ENCODE measurements around the gene RAD21L1.
"Not testable (repeated sequence)": the region's sequence is repeated elsewhere in the genome, so short reads cannot be mapped to it uniquely, and the experiment has no call there.

The RAD21L1 gene

GRCh38 chr20:1232286-1233111, 6.7 kb downstream of the RAD21L1 start:
- no peak for DNase-seq

- DNase-seq: no peak
Measured at GRCh38 chr20:1240549-1240948, 14.7 kb downstream of the RAD21L1 start.

GRCh38 chr20:1241456-1241855, 15.6 kb downstream of the RAD21L1 start:
- DNase-seq: no peak

GRCh38 chr20:1242099-1242498, 16.3 kb downstream of the RAD21L1 start:
- no peak for DNase-seq

- DNase-seq: no peak
Measured at GRCh38 chr20:1242530-1242929, 16.7 kb downstream of the RAD21L1 start.

GRCh38 chr20:1245578-1245977, 19.7 kb downstream of the RAD21L1 start:
- no peak for DNase-seq

GRCh38 chr20:1247689-1248088, 21.8 kb downstream of the RAD21L1 start:
- no peak for DNase-seq

GRCh38 chr20:1250282-1250681, 24.4 kb downstream of the RAD21L1 start:
- not testable (repeated sequence) for DNase-seq

- DNase-seq: no peak
Measured at GRCh38 chr20:1252416-1252815, 26.6 kb downstream of the RAD21L1 start.

- DNase-seq: no peak
Measured at GRCh38 chr20:1254254-1254653, 28.4 kb downstream of the RAD21L1 start.

- no peak for DNase-seq
Measured at GRCh38 chr20:1255675-1256074, 29.8 kb downstream of the RAD21L1 start.

GRCh38 chr20:1263853-1264252, 38.0 kb downstream of the RAD21L1 start:
- no peak for DNase-seq

- DNase-seq: no peak
Measured at GRCh38 chr20:1264727-1265126, 38.9 kb downstream of the RAD21L1 start.

GRCh38 chr20:1265226-1265915, 39.5 kb downstream of the RAD21L1 start:
- no peak for DNase-seq

- no peak for DNase-seq
Measured at GRCh38 chr20:1265916-1266166, 40.0 kb downstream of the RAD21L1 start.

- DNase-seq: no peak
Measured at GRCh38 chr20:1266167-1266973, 40.5 kb downstream of the RAD21L1 start, which contains the start of gene SNPH. Gene SNPH, plus strand, starts transcription at chr20:1266294. Its CDS starts 29,946 bp downstream, at chr20:1296240.

- no peak for DNase-seq
Measured at GRCh38 chr20:1267161-1267560, 41.3 kb downstream of the RAD21L1 start.

GRCh38 chr20:1267809-1268374, 42.0 kb downstream of the RAD21L1 start:
- DNase-seq: no peak

- no peak for DNase-seq
Measured at GRCh38 chr20:1269235-1269634, 43.4 kb downstream of the RAD21L1 start.

GRCh38 chr20:1269850-1270249, 44.0 kb downstream of the RAD21L1 start:
- no peak for DNase-seq

- DNase-seq: no peak
Measured at GRCh38 chr20:1272368-1273100, 46.7 kb downstream of the RAD21L1 start.

GRCh38 chr20:1273366-1273765, 47.5 kb downstream of the RAD21L1 start:
- DNase-seq: no peak

Measured in NCI-H2107 (cell line).